OCI-LY1 (cell line): ENCODE measurements around the gene NXNL1.

Source experiments
- H2AFZ ChIP-seq: fragments of 200-600 bp; sonication (generic), shearing (Covaris generic); 2 replicates; pipeline ENCODE4 v1.6.0; 2014; ENCODE audit warnings: antibody characterized with exemption, mild to moderate bottlenecking, low read length
- H3F3A ChIP-seq: fragments of 200-600 bp; sonication (generic), shearing (Covaris generic); 2 replicates; pipeline ENCODE4 v1.6.0; 2014; ENCODE audit warnings: mild to moderate bottlenecking, antibody characterized with exemption, low read length, moderate library complexity; ENCODE audit not compliant: insufficient read depth
- H3K27ac ChIP-seq: fragments of 200-600 bp; sonication (generic); 2 replicates; pipeline ENCODE4 v1.5.1; 2014; ENCODE audit warnings: low read length, mixed run types, mild to moderate bottlenecking, low read depth; ENCODE audit not compliant: poor library complexity, severe bottlenecking
- H3K27me3 ChIP-seq: fragments of 200-600 bp; sonication (generic); 2 replicates; pipeline ENCODE4 v1.6.0; 2014; ENCODE audit warnings: antibody characterized with exemption, mild to moderate bottlenecking, low read length, moderate library complexity; ENCODE audit not compliant: insufficient read depth
- H3K36me3 ChIP-seq: fragments of 200-600 bp; sonication (generic); 2 replicates; pipeline ENCODE4 v1.6.1; 2014; ENCODE audit warnings: mild to moderate bottlenecking, antibody characterized with exemption, low read length, moderate library complexity, mixed read lengths; ENCODE audit not compliant: insufficient read depth
- H3K4me1 ChIP-seq: fragments of 200-600 bp; sonication (generic); 2 replicates; pipeline ENCODE4 v1.5.1; 2014; ENCODE audit warnings: mild to moderate bottlenecking, low read length, moderate library complexity; ENCODE audit not compliant: insufficient read depth, severe bottlenecking
- H3K4me2 ChIP-seq: fragments of 200-600 bp; sonication (generic), shearing (Covaris generic); 2 replicates; pipeline ENCODE4 v1.6.1; 2014; ENCODE audit warnings: low read length
- H3K4me3 ChIP-seq: fragments of 200-600 bp; sonication (generic); 2 replicates; pipeline ENCODE4 v1.5.1; 2014; ENCODE audit warnings: low read length, low read depth, mild to moderate bottlenecking, mixed read lengths; ENCODE audit not compliant: poor library complexity, severe bottlenecking
- H3K79me2 ChIP-seq: fragments of 200-600 bp; shearing (Covaris generic); 2 replicates; pipeline ENCODE4 v1.6.1; 2016; ENCODE audit warnings: mixed run types, low read length, mixed read lengths; ENCODE audit not compliant: insufficient read depth
- H3K9ac ChIP-seq: fragments of 200-600 bp; sonication (generic), shearing (Covaris generic); 2 replicates; pipeline ENCODE4 v1.6.1; 2014; ENCODE audit warnings: mild to moderate bottlenecking, low read length, mixed read lengths
- H3K9me2 ChIP-seq: fragments of 200-600 bp; sonication (generic), shearing (Covaris generic); 2 replicates; pipeline ENCODE4 v1.6.1; 2014; ENCODE audit warnings: low read depth, mild to moderate bottlenecking, low read length, mixed read lengths
- H3K9me3 ChIP-seq: fragments of 200-600 bp; shearing (Covaris generic); 2 replicates; pipeline ENCODE4 v1.6.1; 2014; ENCODE audit warnings: low read length, mixed read lengths
- H4K20me1 ChIP-seq: fragments of 200-600 bp; sonication (generic), shearing (Covaris generic); 2 replicates; pipeline ENCODE4 v1.6.0; 2016; ENCODE audit warnings: mild to moderate bottlenecking, low read length; ENCODE audit not compliant: insufficient read depth
- EZH2 ChIP-seq: fragments of 200-600 bp; sonication (generic), shearing (Covaris generic); IDR thresholded peaks from 2 replicates; pipeline ENCODE4 v1.8.0; 2017; ENCODE audit warnings: borderline replicate concordance, mixed run types, mild to moderate bottlenecking, antibody characterized with exemption, low read length, moderate library complexity, mixed read lengths
- TF ChIP-seq, protein P1 (sequence below): fragments of 200-600 bp; sonication (generic), shearing (Covaris generic); IDR thresholded peaks from 2 replicates; pipeline ENCODE4 v1.5.1; 2017; ENCODE audit warnings: mild to moderate bottlenecking, antibody characterized with exemption, low read length, moderate library complexity, mixed read lengths

Gene NXNL1

DNA sequence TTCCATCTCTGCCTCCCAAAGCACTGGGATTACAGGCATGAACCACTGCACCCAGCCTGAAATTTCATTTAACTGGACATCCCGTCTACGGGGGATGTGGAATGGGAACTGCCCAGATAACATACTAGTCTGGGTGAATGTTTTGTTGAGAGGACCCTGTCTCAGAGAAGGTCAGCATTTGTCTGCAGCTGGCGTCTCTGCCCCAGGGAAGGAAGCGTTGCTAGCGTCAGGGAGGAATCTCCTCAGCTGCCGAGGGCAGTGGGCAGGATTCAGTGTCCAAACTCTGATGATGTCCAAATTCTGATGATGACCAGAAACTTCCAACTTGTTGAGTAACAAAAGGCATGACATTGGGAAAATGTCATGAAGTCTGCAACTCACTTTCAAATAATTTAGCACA is 3.1 kb downstream of the NXNL1 start:
- no peaks in the 10 kb centered on the region for H3F3A ChIP-seq
- no peaks in the 10 kb centered on the region for H3K79me2 ChIP-seq
- no peak overlapping the region for H3K4me2 ChIP-seq
- no peaks in the 10 kb centered on the region for H3K36me3 ChIP-seq
- H3K4me1 ChIP-seq, result peaks cover 4% of the 10 kb centered on the region
- no peak overlapping the region for H3K9ac ChIP-seq
- no peaks in the 10 kb centered on the region for H4K20me1 ChIP-seq
- no peak overlapping the region for H3K27ac ChIP-seq
- H3K9me2 ChIP-seq, result no peaks in the 10 kb centered on the region
- peaks cover 7% of the 10 kb centered on the region; the same call in 1 of the 2 replicates for H3K27me3 ChIP-seq
- no peak overlapping the region for H3K4me3 ChIP-seq
- H3K9me3 ChIP-seq, result no peaks in the 10 kb centered on the region
- TF ChIP-seq, protein P1, sequence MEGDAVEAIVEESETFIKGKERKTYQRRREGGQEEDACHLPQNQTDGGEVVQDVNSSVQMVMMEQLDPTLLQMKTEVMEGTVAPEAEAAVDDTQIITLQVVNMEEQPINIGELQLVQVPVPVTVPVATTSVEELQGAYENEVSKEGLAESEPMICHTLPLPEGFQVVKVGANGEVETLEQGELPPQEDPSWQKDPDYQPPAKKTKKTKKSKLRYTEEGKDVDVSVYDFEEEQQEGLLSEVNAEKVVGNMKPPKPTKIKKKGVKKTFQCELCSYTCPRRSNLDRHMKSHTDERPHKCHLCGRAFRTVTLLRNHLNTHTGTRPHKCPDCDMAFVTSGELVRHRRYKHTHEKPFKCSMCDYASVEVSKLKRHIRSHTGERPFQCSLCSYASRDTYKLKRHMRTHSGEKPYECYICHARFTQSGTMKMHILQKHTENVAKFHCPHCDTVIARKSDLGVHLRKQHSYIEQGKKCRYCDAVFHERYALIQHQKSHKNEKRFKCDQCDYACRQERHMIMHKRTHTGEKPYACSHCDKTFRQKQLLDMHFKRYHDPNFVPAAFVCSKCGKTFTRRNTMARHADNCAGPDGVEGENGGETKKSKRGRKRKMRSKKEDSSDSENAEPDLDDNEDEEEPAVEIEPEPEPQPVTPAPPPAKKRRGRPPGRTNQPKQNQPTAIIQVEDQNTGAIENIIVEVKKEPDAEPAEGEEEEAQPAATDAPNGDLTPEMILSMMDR, result no peak
- no peak for TF ChIP-seq EZH2
- H2AFZ ChIP-seq, result no peak overlapping the region

DNA sequence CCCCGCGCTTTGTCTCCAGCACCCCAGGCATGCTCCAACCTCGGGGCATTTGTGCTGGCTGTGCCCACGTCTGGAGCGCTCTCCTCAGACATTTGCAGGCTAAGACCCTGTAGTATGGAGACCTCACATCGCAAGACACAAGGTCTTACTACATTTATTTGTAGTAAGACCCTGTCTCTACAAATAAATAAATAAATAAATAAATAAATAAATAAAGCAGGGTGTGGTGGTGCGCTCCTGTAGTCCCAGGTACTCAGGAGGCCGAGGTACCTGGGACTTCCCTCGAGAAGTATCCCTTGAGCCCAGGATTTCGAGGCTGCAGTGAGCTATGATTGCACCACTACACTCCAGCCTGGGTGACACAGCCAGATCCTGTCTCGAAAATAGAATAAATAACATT is 4.6 kb downstream of the NXNL1 start:
- Histone ChIP-seq H3K9me2 (no peaks in the 10 kb centered on the region), H3K27ac (no peak overlapping the region), H3K79me2 (no peaks in the 10 kb centered on the region), H4K20me1 (no peaks in the 10 kb centered on the region), H3K27me3 (peaks cover 7% of the 10 kb centered on the region; the same call in 1 of the 2 replicates), H3K9ac (no peak overlapping the region), H3K4me3 (no peak overlapping the region), H3K4me2 (no peak overlapping the region), H3F3A (no peaks in the 10 kb centered on the region), H3K36me3 (no peaks in the 10 kb centered on the region), H3K9me3 (no peaks in the 10 kb centered on the region), H2AFZ (no peak overlapping the region), H3K4me1 (peaks cover 4% of the 10 kb centered on the region)
- TF ChIP-seq, protein P1, result no peak
- no peak for TF ChIP-seq EZH2

DNA sequence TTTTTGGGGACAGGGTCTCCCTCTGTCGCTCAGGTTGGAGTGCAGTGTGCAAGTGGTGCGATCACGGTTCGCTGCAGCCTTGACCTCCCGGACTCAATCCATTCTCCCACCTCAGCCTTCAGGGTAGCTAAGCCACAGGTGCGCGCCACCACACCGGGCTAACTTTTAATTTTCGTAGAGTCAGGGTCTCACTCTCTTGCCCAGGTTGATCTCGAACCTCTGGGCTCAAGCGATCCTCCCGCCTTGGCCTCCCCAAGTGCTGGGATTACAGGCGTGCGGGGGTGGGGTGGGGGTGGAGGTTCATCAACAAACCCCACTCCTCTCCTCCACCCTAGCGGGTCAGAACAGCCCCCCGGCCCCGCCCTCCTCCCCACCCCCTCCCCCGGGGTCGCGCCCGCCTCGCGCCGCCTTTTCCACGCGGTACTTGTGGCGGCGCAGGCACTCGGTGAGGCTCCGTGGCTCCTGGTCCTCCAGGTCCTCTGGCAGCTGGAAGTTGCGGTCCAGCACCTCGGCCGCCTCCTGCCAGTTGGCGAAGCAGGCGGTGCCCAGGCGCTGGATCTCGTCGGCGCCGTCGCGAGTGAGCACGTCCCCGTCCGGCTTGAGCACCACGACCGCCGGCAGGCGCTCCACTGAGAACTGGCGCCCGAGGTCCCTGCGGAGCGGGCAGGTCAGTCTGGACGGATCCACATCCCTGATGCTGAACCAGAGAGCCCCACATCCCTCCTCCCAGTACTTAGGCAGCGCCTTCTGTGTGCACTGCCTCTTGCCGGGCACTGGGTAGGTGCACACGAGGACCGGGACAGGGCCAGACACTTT is 5.2 kb downstream of the NXNL1 start:
- peaks cover 4% of the 10 kb centered on the region for H3K4me1 ChIP-seq
- H3K27me3 ChIP-seq, result peaks cover 4% of the 10 kb centered on the region; the same call in 1 of the 2 replicates
- H3F3A ChIP-seq, result no peaks in the 10 kb centered on the region
- no peak overlapping the region for H3K27ac ChIP-seq
- H4K20me1 ChIP-seq, result no peaks in the 10 kb centered on the region
- H3K4me2 ChIP-seq, result no peak overlapping the region
- no peaks in the 10 kb centered on the region for H3K36me3 ChIP-seq
- no peak overlapping the region for H2AFZ ChIP-seq
- H3K79me2 ChIP-seq, result no peaks in the 10 kb centered on the region
- no peaks in the 10 kb centered on the region for H3K9me2 ChIP-seq
- no peak overlapping the region for H3K9ac ChIP-seq
- H3K4me3 ChIP-seq, result no peak overlapping the region
- TF ChIP-seq, protein P1, result no peak
- no peak for TF ChIP-seq EZH2
- H3K9me3 ChIP-seq, result no peaks in the 10 kb centered on the region
